Measurements from ENCODE around the gene C11orf68. TPM values are rescaled to one million over a fixed set of nuclear protein-coding genes. Genes with fewer than 3 reads are reported as not detected.

Gene C11orf68
- total and polyA plus RNA-seq, 7 donors, result 52.8 to 98.7 (median 60.7) TPM

- 9 to 13% (median 12%) methylated on average over 50 to 57 of the region's 57 CpGs for WGBS, 3 donors
- peak; percentile 11 for TF ChIP-seq CTCF (IDR thresholded peaks at IDR 0.05)
- peak overlapping the region; percentile 75 for H3K4me3 ChIP-seq
- intact Hi-C loops (cut with DNase I), result loop anchor here in 1 of 2 donors (2.0 kb wide), 1 partner anchor 25 kb away; no protein-coding TSS in a partner anchor
- ATAC-seq, result no peak
- H3K36me3 ChIP-seq (ENCODE audit: insufficient read depth in 1 of 2, low read depth in 1 of 2), result peaks cover 6 to 7% of the 10 kb centered on the region in 2 donors
- H3K9me3 ChIP-seq, result no peaks in the 10 kb centered on the region
- peak overlapping the region; percentile 97 for H3K27ac ChIP-seq
- DNase-seq, result peak in 1 of 2 donors; percentile 74
- peaks cover 29% of the 10 kb centered on the region for H3K4me1 ChIP-seq
- H3K27me3 ChIP-seq (ENCODE audit: insufficient read depth in 3 of 3, low read length in 2 of 3), result no peaks in the 10 kb centered on the region
Observed at GRCh38 chr11:65891219-65892136, 27.4 kb downstream of the C11orf68 start.

- Histone ChIP-seq H3K27ac (peak within 1 kb of the TSS; percentile 97), H3K4me3 (peak within 1 kb of the TSS; percentile 75), H3K4me1 (peaks cover 29% of the 10 kb centered on the region), H3K9me3 (no peaks in the 10 kb centered on the region), H3K36me3 (ENCODE audit: insufficient read depth in 1 of 2, low read depth in 1 of 2) (peaks cover 5 to 15% of the 10 kb centered on the region in 2 donors), H3K27me3 (ENCODE audit: insufficient read depth in 3 of 3, low read length in 2 of 3) (no peaks in the 10 kb centered on the region)
- 0 to 1% (median 1%) methylated on average over 62 to 94 of the region's 94 CpGs for WGBS, 3 donors
- TF ChIP-seq CTCF (IDR thresholded peaks at IDR 0.05), result no peak
- intact Hi-C loops (cut with DNase I), result loop anchor here in 1 of 2 donors (2.0 kb wide), 1 partner anchor 26 kb away; no protein-coding TSS in a partner anchor
- DNase-seq, result peak; percentile 99
- ATAC-seq, result peak; percentile 80 to 84 (median 80)
Observed at GRCh38 chr11:65890324-65891218, 28.3 kb downstream of the C11orf68 start, which contains the start of gene CCDC85B. Gene CCDC85B (plus strand): TSS chr11:65890673. CDS start chr11:65890784, 111 bp downstream.

GRCh38 chr11:65888163-65888814 is 30.6 kb downstream of the C11orf68 start, which contains the start of gene FIBP:
Gene FIBP (minus strand): TSS chr11:65888471. CDS start chr11:65888418, 53 bp downstream.
- ATAC-seq (peak; percentile 82 to 86 (median 84)), DNase-seq (peak; percentile 98 to 99)
- H3K36me3 ChIP-seq (ENCODE audit: insufficient read depth in 1 of 2, low read depth in 1 of 2), result peaks cover 8 to 37% of the 10 kb centered on the region in 2 donors
- no peaks in the 10 kb centered on the region for H3K9me3 ChIP-seq
- WGBS, 3 donors, result 0% methylated on average over 42 to 57 of the region's 57 CpGs
- peak; percentile 73 for TF ChIP-seq CTCF (IDR thresholded peaks at IDR 0.05)
- peaks cover 26% of the 10 kb centered on the region for H3K4me1 ChIP-seq
- peak within 1 kb of the TSS; percentile 97 for H3K27ac ChIP-seq
- no peaks in the 10 kb centered on the region for H3K27me3 ChIP-seq (ENCODE audit: insufficient read depth in 3 of 3, low read length in 2 of 3)
- intact Hi-C loops (cut with DNase I), result loop anchor here (1.0 to 5.0 kb wide), 2 partner anchors 31 to 74 kb away; partner anchors contain the start of genes SART1 (in 2 of the 2), C11orf68 (in 1 of the 2) and DRAP1 (in 1 of the 2)
- peak within 1 kb of the TSS; percentile 75 for H3K4me3 ChIP-seq

DNA sequence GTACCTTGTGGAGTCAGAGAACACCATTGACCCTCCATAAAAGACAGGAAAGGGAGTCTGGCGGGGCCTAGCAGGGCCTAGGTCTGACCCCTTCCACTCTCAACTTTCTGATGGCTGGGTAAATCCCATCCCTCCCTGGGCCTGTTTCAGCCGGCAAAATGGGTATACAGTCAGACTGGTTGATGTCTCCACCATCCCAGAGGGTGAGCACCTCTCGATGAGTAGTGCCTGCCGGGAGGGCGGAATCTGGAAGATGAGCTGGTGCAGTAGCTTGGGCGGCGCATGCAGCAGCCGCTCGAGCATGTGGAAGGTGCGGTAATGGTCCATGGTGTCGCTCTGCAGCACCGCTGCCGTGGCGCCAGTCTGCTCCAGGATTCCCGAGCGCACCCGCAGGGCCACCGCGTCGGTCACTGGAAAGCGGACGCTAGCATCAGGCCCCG is 31.1 kb downstream of the C11orf68 start:
- no peak for ATAC-seq
- peaks cover 26% of the 10 kb centered on the region for H3K4me1 ChIP-seq
- peak overlapping the region; percentile 75 for H3K4me3 ChIP-seq
- no peaks in the 10 kb centered on the region for H3K27me3 ChIP-seq (ENCODE audit: insufficient read depth in 3 of 3, low read length in 2 of 3)
- H3K27ac ChIP-seq, result peak overlapping the region; percentile 97
- DNase-seq, result no peak
- intact Hi-C loops (cut with DNase I), result loop anchor here (1.0 to 5.0 kb wide), 4 partner anchors 27 to 101 kb away; partner anchors contain the start of genes SART1 (in 2 of the 2), C11orf68 (in 1 of the 2), DRAP1 (in 1 of the 2) and MUS81 (in 1 of the 2)
- H3K36me3 ChIP-seq (ENCODE audit: insufficient read depth in 1 of 2, low read depth in 1 of 2), result peaks cover 9 to 42% of the 10 kb centered on the region in 2 donors
- 3 to 4% (median 3%) methylated on average over 20 to 23 of the region's 23 CpGs for WGBS, 3 donors
- H3K9me3 ChIP-seq, result no peaks in the 10 kb centered on the region
- TF ChIP-seq CTCF (IDR thresholded peaks at IDR 0.05), result no peak
